ENCODE results near the gene RPL39. TPM values are rescaled to one million over a fixed set of nuclear protein-coding genes. Genes with fewer than 3 reads are reported as not detected.
"Not testable (repeated sequence)": the region's sequence is repeated elsewhere in the genome, so short reads cannot be mapped to it uniquely, and the experiment has no call there.

Gene RPL39
- total RNA-seq, 4 donors from 2014 or later = 609 to 3,222 (median 2,121) TPM

DNA sequence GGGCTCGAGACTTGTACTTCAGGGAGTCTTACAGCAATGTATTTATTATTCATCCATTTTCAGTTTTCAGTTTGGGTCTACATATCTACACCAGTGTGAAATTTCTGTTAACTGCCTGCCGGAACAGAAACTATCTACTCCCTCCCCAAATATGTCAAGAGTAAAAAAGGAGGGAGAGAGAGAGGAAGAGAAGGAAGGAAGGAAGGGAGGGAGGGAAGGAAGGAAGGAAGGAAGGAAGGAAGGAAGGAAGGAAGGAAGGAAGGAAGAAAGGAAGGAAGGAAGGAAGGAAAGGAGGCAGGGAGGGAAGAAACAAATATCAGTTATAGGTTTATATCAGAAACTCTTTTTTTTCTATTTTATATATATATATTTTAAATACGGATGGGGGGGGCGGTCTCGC, 12.6 kb downstream of the RPL39 start:
- intact Hi-C loops (cut with DNase I) = no loop called here

DNA sequence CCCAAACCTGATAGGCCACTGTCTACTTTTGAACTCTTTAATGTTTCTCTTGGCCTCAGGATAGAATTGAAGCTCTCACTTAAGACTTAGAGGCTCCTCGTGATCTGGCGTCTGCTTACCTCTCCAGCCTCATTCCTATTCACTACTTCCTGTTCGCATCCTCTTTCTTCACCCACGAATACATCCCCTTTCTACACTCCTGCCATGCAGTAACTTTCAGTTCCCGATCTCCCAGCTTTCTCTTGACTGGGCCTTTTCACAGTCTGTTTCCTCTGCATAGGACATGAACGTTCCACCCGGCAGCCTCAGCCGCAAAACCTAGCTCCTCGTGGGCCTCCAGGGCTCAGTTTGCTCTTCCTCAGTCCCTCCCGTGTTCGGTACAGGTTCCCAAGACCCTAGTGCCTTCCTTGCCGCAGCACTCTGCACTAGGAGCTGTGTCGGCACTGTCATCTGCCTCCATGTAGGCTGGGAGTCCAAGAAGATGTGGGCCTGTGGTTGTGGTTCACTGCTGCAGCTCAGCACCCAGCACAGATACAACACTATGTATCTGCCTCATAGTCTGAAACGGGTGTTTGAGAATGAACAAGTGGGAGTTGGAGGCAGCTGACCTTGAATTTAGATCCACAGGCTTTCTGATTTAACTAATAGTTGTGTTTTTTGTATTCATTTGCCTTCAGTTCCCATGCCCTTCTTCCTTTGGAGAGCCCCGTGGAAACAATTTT, 15.8 kb downstream of the RPL39 start:
- DNase-seq = no peak
- 90 to 93% methylated on average over 15 of the region's 15 CpGs for WGBS, 2 donors
- no peaks in the 10 kb centered on the region for H3K27me3 ChIP-seq
- intact Hi-C loops (cut with DNase I) = no loop called here
- TF ChIP-seq CTCF (IDR thresholded peaks at IDR 0.05) = no peak
- no peak for TF ChIP-seq POLR2A (IDR thresholded peaks at IDR 0.05)
- H3K36me3 ChIP-seq = no peaks in the 10 kb centered on the region
- no peaks in the 10 kb centered on the region for H3K4me1 ChIP-seq
- H3K4me3 ChIP-seq (replicated peaks in 1 of 3) = no peak overlapping the region
- no peaks in the 10 kb centered on the region for H3K9me3 ChIP-seq
- H3K27ac ChIP-seq = no peak overlapping the region

More for the DNA sequence above, 12.6 kb downstream of the RPL39 start:
- Histone ChIP-seq H3K4me3 (replicated peaks in 1 of 3) (no peak overlapping the region), H3K27ac (no peak overlapping the region), H3K4me1 (no peaks in the 10 kb centered on the region), H3K36me3 (no peaks in the 10 kb centered on the region), H3K27me3 (no peaks in the 10 kb centered on the region), H3K9me3 (no peaks in the 10 kb centered on the region)
- WGBS, 2 donors = 92% methylated on average over 5 of the region's 5 CpGs
- TF ChIP-seq POLR2A (IDR thresholded peaks at IDR 0.05) = no peak
- no peak for DNase-seq

GRCh38 chrX:119769388-119769787, 22.0 kb downstream of the RPL39 start:
- DNase-seq; intact Hi-C loops (cut with DNase I); H3K9me3 ChIP-seq; H3K4me1 ChIP-seq; H3K36me3 ChIP-seq; H3K4me3 ChIP-seq (replicated peaks in 1 of 3); H3K27me3 ChIP-seq; H3K27ac ChIP-seq: not testable (repeated sequence)
- WGBS, 2 donors = 100% methylated on average over 2 of the region's 3 CpGs; no CpG with 5 or more reads in 1 of the 2 donors

DNA sequence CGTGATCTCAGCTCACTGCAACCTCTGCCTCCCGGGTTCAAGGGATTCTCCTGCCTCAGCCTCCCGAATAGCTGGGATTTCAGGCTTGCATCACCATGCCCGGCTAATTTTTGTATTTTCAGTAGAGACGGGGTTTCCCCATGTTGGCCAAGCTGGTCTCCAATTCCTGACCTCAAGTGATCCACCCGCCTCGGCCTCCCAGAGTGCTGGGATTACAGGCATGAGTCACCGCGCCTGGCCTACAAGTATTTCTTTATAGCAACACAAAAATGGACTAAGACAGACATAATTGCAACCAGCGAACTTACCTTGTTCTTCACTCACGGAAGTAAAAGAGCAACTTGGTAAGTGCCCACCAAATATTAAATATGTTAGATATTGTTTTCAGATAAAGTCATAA, 23.0 kb downstream of the RPL39 start:
- H3K27me3 ChIP-seq; intact Hi-C loops (cut with DNase I); DNase-seq; H3K27ac ChIP-seq; H3K4me3 ChIP-seq (replicated peaks in 1 of 3); H3K4me1 ChIP-seq; H3K36me3 ChIP-seq; H3K9me3 ChIP-seq: not testable (repeated sequence)
- 97 to 99% methylated on average over 4 to 11 of the region's 11 CpGs for WGBS, 2 donors

- Histone ChIP-seq H3K27ac (no peak overlapping the region), H3K36me3 (no peaks in the 10 kb centered on the region), H3K4me3 (replicated peaks in 1 of 3) (no peak overlapping the region), H3K27me3 (no peaks in the 10 kb centered on the region), H3K4me1 (no peaks in the 10 kb centered on the region), H3K9me3 (no peaks in the 10 kb centered on the region)
- TF ChIP-seq POLR2A (IDR thresholded peaks at IDR 0.05) (no peak), CTCF (IDR thresholded peaks at IDR 0.05) (no peak)
- intact Hi-C loops (cut with DNase I) = no loop called here
- WGBS, 2 donors = 90 to 94% methylated on average over 4 to 6 of the region's 6 CpGs
- no peak for DNase-seq
Observed at GRCh38 chrX:119763836-119764387, 27.5 kb downstream of the RPL39 start.

GRCh38 chrX:119763181-119763580, 28.2 kb downstream of the RPL39 start:
- H3K9me3 ChIP-seq = no peaks in the 10 kb centered on the region
- TF ChIP-seq POLR2A (IDR thresholded peaks at IDR 0.05) (no peak), CTCF (IDR thresholded peaks at IDR 0.05) (no peak)
- WGBS, 2 donors = 24 to 29% methylated on average over 7 of the region's 7 CpGs
- intact Hi-C loops (cut with DNase I) = no loop called here
- DNase-seq = no peak
- H3K36me3 ChIP-seq = no peaks in the 10 kb centered on the region
- H3K4me1 ChIP-seq = no peaks in the 10 kb centered on the region
- no peaks in the 10 kb centered on the region for H3K27me3 ChIP-seq
- no peak overlapping the region for H3K4me3 ChIP-seq (replicated peaks in 1 of 3)
- no peak overlapping the region for H3K27ac ChIP-seq

All from thyroid gland (tissue), 4 donors.